ENCODE data around the gene CDX1.

Gene CDX1

DNA sequence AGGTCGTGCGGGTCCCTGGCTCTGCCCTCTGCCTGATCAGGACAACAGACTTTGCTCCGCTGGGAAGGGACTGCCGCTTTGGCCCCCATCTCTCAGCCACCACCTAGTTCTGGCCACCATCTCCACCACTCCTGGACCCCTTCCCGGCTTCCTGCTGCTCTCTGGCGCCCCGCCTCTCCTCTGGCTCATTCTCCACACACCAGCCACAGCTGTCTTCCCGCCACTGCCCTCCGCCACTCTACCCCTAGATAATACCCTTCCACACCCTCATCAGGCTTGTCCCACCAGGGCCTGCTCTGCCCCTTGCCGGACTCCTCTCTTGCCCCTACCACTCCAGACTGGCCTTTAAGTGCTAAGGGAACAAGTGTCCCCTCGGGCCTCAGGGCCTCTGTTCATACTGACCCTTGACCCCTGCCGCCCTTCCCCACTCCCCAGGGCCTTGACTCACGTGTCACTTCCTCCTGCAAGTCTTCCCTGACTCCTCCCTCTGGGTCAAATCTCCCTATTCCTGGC lies 3.0 kb upstream of the CDX1 start:
- no peak for DNase-seq

- no peak for DNase-seq
Measured at GRCh38 chr5:150164211-150164980, 2.2 kb upstream of the CDX1 start.

GRCh38 chr5:150166037-150166649 lies 435 bp upstream of the CDX1 start:
- DNase-seq = no peak

- DNase-seq = no peak
Measured at GRCh38 chr5:150167512-150167850, 903 bp downstream of the CDX1 start.

GRCh38 chr5:150167908-150168307 lies 1.3 kb downstream of the CDX1 start:
- no peak for DNase-seq

GRCh38 chr5:150168864-150169263 lies 2.3 kb downstream of the CDX1 start:
- DNase-seq = no peak

DNA sequence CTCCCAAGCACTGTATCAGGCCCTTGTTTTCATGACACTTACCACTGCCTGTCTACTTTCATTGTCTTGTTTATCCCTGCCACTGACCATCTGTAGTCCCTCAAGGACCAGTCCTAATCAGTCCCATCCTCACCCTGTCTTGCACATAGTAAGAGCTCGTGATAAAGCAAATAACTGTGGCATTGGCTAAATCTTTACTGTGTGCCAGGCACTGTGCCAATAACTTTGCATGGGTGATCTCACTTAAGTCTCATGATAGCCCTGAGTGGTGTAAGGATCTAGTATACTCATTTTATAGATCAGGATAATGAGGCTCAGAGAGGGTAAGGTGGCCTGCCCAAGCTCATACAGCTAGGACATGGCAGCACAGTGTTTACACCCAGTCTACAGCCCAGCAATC lies 5.6 kb downstream of the CDX1 start:
- no peak for DNase-seq

GRCh38 chr5:150172556-150172955 lies 6.0 kb downstream of the CDX1 start:
- no peak for DNase-seq

DNA sequence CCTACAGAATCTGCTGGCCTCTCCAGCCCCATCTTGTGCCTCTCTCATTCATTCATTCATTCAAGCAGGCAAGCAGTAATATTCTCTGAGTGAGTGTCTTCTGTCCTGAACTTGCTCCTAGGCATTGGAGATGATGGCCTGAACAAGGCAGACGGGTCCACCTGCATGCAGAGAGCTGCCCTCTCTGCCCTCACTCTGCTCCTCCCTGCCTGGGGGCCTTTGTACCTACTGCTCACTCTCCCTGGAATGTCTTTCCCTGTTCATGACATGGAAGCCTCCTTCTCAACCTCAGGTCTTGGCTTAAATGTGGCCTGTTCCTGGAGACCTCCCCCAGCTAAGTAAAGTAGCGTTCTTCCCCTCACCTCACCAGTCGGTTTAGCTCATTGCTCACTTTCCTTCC lies 6.6 kb downstream of the CDX1 start:
- DNase-seq = no peak

- DNase-seq = no peak
Measured at GRCh38 chr5:150174285-150174684, 7.7 kb downstream of the CDX1 start.

DNA sequence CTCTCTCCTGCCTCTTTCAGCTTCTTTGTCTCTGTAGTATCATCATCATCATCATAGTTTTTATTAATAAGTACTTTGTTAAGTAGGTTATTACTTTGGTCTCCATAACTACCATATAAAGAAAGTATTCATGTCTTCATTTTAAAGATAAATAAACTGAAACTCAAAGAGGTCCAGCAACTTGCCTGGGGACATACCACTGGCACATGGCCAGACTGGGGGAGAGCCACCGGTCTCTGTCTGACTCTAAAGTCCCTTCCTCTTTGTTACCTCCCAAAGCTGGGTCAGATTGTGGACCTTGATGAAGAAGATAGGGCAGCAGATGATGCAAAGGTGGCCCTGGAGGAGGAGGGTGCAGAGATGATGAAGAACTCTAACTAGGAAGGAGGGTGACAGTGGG lies 8.5 kb downstream of the CDX1 start:
- no peak for DNase-seq

- no peak for DNase-seq
Measured at GRCh38 chr5:150175536-150175935, 9.0 kb downstream of the CDX1 start.

DNA sequence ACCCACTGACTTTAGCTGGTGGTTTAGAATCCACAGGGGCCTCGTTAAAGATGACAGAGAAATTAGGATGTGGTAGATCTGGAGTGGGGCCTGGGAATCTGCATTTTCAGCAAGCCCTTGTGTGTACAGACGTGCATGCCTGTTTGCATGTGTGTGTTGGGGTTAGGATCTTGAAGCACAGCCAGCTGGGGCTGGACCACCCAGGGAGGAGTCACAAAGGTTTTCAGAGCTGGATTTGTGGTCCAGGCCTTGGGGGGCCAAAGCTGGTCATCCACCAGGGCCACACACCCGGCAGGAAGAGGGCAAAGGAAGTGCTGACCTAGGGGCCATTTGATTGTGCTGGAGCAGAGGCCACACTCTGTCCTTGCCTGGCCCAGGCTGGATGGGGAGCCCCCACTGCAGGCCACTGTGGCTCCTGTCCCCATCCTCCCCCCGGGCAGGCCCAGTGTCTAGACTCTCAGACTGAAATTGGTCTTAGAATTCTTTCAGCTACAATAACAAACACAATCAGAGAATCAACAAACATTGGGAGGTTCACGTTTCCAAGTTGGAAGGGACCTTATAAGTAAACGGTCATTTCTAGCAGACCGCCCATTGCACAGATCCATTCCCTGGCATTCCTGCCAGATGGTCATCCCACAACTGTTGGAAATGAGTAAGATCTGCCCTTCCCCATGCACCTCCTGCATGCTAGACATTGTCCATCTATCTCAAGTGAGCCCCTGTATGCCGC lies 10.3 kb downstream of the CDX1 start:
- no peak for DNase-seq

DNA sequence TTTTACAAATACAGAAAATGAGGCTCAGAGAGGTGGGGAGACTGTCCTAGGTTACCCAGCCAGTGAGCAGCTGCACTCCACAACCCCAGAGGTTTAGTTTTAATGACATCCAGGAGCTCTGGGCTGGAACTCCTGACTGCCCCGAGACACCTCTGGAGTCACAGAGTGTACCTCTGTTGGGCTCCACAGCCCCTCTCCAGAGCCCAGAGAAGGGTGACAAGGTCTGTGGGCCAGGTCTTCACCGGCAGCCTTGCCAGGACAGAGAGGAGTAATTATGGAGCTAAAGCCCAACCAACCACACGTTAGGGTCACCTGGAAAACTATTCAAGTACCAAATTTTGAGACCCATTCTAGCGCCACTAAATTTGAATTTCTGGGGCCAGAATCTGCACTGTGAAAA lies 11.1 kb downstream of the CDX1 start:
- no peak for DNase-seq

DNA sequence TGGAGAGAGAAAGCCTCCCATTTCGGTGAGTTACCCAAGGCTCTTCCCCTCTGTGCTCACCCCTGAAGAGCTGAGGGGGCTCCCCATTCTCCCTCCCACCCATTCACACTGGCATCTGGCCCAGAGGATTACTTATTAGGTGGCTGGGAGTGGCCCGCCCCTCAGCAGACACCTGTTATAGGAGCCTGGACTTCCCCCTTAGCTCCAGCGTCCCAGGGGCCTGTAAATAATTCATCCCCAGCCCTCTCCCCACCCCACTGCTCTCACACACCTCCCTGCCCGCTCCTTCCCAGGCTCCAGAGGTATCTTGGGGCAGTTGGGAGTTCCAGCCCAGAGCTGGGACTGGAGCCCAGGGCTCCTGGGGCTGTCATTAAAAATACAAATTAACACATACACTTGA lies 11.7 kb downstream of the CDX1 start:
- no peak for DNase-seq

DNA sequence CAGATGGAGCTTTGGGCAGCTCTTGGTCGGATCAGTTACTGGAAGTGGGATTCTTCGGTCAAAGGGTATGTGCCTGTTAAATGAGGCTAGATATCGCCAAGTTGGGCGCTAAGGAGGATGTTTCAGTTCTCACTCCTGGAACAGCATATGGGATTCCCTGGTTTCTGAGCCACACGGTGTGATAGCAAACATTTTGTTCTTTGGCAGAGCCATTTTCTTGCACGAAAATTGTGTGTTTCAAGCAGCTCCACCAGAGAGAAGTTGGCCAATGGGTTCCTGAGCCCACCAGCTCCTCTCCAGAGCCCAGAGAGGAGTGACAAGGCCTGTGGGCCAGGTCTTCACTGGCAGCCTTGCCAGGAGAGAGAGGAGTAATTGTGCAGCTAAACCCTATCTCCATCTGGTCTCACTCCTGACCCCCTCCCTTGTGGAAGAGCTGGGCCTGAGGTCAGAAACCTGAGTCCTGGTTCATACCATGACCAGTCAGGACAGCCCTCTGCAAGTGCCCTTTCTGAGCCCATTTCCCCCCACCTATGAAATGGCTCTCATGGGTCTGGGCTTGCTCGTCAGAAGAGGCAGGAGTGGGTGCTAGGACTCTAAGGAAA lies 12.5 kb downstream of the CDX1 start:
- no peak for DNase-seq

DNA sequence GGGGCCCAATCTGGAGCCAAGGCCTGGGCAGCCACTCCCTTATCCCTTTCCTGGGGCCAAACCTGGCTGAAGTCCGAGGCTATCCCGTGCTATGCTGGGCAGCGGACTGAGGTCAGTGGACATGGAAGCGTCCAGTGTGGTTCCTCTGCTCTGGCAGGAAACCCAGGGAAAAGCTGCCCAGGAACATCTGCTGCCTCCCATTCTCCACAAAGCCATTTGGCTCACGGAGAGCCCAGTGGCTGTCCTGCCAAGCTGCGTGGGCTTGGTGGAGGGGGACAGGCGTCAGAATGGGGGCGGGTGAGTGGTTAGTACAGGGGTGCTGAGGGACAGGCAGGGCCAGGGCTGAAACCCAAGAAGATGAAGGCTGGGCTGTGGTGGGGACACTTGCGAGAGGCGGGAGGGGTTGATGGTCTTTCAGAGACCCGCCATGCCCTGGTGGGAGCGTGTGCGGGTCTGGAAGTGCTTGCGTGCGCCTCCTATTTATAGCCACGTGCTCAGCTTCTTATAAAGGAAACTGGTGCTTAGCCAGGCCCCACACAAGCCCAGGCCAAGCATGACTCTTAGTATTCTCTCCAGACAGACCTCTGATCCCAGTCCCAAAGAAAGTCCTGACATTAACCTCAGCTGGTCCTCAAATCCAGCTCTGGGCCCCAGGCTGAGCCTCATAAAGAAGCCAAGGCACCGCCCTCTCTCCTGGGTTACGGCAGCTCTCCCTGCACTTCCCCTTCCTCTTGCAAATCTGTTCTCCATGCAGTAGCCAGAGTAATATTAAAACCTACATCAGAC lies 13.9 kb downstream of the CDX1 start:
- no peak for DNase-seq

DNA sequence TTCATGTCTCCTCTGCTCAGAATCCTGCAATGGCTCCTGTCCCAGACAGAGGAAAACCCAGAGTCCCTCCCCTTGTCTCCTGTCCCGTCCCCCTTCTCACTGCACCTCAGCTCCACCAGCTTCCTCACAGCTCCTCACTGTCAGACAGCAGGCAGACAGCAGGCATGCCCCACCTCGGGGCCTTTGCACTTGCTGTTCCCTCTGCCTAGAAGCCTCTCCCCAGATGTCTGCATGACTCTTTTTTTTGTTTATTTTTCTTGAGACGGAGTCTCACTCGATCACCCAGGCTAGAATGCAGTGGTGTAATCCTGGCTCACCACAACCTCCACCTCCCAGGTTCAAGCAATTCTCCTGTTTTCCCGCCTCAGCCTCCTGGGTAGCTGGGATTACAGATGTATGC lies 14.4 kb downstream of the CDX1 start:
- no peak for DNase-seq

DNA sequence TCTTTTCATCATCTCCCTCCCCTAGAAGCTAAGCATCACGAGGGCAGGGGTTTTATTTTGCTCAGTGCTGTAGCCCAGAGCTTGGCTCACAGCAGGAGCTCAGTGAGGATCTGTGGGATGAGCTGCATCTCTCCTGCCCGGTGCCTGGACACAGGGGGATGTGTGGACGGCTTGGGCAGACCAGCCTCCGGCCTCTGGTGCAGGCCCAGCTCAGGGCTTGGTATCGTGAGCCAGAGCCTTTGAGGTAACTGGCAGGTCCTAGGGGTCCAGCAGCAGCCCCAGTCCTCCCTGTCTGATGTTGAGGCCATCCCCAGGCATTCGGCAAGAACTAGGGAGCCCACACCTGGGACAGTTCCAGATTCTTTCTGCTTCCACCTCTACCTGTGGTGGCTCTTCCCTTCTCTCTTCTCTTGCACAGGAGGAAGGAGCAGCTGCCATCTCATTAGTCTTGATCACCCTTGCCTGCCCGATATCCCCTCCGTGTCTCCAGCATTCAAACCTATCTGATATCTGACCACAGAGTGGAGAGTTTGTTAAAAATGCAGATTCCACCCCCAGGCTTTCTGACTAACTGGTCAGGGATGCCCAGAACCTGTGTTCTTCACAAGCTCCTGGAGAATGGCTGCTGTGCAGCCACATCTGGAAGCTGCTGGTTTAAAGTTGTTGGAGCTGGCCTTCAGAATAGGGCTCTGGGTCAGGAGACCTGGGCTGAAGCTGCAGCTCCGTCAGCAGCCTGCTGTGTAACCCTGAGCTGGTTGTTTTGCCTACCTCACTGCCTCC lies 15.4 kb downstream of the CDX1 start:
- no peak for DNase-seq

- no peak for DNase-seq
Measured at GRCh38 chr5:150182774-150183173, 16.2 kb downstream of the CDX1 start.

- no peak for DNase-seq
Measured at GRCh38 chr5:150183436-150183835, 16.9 kb downstream of the CDX1 start.

GRCh38 chr5:150184006-150184405 lies 17.4 kb downstream of the CDX1 start:
- no peak for DNase-seq

Measured in NCI-H524 treated with DMSO at 0.1 percent for 48 hours (cell line).